Measurements from ENCODE around the gene GGCX. TPM values are rescaled to one million over a fixed set of nuclear protein-coding genes. Genes with fewer than 3 reads are reported as not detected.

The GGCX gene
- total RNA-seq, 2 donors from 2014 or later, result 25.7 to 49.9 TPM

GRCh38 chr2:85540133-85540648 is 21.1 kb downstream of the GGCX start:
- intact Hi-C loops (cut with DNase I), result no loop called here
- Histone ChIP-seq H3K9ac (ENCODE audit: low read depth in 2 of 2, low read length in 2 of 2) (peak overlapping the region; percentile 90 to 99), H3K4me3 (peak overlapping the region; percentile 69), H3K4me1 (peaks cover 8% of the 10 kb centered on the region), H3K27ac (peak overlapping the region; percentile 96), H3K36me3 (peaks cover 23% of the 10 kb centered on the region), H3K9me3 (no peaks in the 10 kb centered on the region), H3K27me3 (no peaks in the 10 kb centered on the region)
- DNase-seq, result no peak
- TF ChIP-seq CTCF (IDR thresholded peaks at IDR 0.05), result no peak

- intact Hi-C loops (cut with DNase I), result no loop called here
- no peak for TF ChIP-seq CTCF (IDR thresholded peaks at IDR 0.05)
- peaks cover 19% of the 10 kb centered on the region for H3K36me3 ChIP-seq
- DNase-seq, result peak; percentile 80
- H3K9ac ChIP-seq (ENCODE audit: low read depth in 2 of 2, low read length in 2 of 2), result peak overlapping the region; percentile 90 to 99
- H3K27ac ChIP-seq, result peak overlapping the region; percentile 96
- peaks cover 8% of the 10 kb centered on the region for H3K4me1 ChIP-seq
- H3K27me3 ChIP-seq, result no peaks in the 10 kb centered on the region
- H3K4me3 ChIP-seq, result peak overlapping the region; percentile 69
- no peaks in the 10 kb centered on the region for H3K9me3 ChIP-seq
Measured at GRCh38 chr2:85539361-85540132, 21.7 kb downstream of the GGCX start.

- intact Hi-C loops (cut with DNase I), result no loop called here
- peaks cover 8% of the 10 kb centered on the region for H3K4me1 ChIP-seq
Measured at GRCh38 chr2:85538507-85539360, 22.6 kb downstream of the GGCX start, which contains the start of gene MAT2A. Gene MAT2A (plus strand): TSS chr2:85539168. CDS start chr2:85539288, 120 bp downstream.

GRCh38 chr2:85537600-85538506 is 23.4 kb downstream of the GGCX start:
- Histone ChIP-seq H3K4me3 (peak overlapping the region; percentile 69), H3K9me3 (no peaks in the 10 kb centered on the region), H3K27me3 (no peaks in the 10 kb centered on the region), H3K9ac (ENCODE audit: low read depth in 2 of 2, low read length in 2 of 2) (peak overlapping the region; percentile 90 to 99), H3K36me3 (peaks cover 7% of the 10 kb centered on the region), H3K4me1 (peaks cover 8% of the 10 kb centered on the region), H3K27ac (peak overlapping the region; percentile 96)
- no peak for TF ChIP-seq CTCF (IDR thresholded peaks at IDR 0.05)
- intact Hi-C loops (cut with DNase I), result no loop called here
- DNase-seq, result peak; percentile 67

More at GRCh38 chr2:85538507-85539360, 22.6 kb downstream of the GGCX start, which contains the start of gene MAT2A:
- no peaks in the 10 kb centered on the region for H3K27me3 ChIP-seq
- peak; percentile 49 for TF ChIP-seq CTCF (IDR thresholded peaks at IDR 0.05)
- peak within 1 kb of the TSS; percentile 96 for H3K27ac ChIP-seq
- H3K36me3 ChIP-seq, result peaks cover 16% of the 10 kb centered on the region
- peak within 1 kb of the TSS; percentile 69 for H3K4me3 ChIP-seq
- DNase-seq, result peak; percentile 94
- H3K9ac ChIP-seq (ENCODE audit: low read depth in 2 of 2, low read length in 2 of 2), result peak within 1 kb of the TSS; percentile 90 to 99
- no peaks in the 10 kb centered on the region for H3K9me3 ChIP-seq

All from colonic mucosa (tissue), 4 donors.